Astrocyte of the spinal cord (primary cell): ENCODE results near the gene UNK.
A peak's percentile ranks its signal among the peaks of the same experiment; 100 is the strongest.
"Not testable (repeated sequence)": the region's sequence is repeated elsewhere in the genome, so short reads cannot be mapped to it uniquely, and the experiment has no call there.

ENCODE experiments used
- DNase-seq: peaks from one replicate; pipeline ENCODE4 v3.0.0; 2011; ENCODE audit warnings: low read depth, low spot score
- H3K4me3 ChIP-seq: 2 replicates; pipeline ENCODE4 v1.5.1; 2011; ENCODE audit warnings: low read depth, mild to moderate bottlenecking, low read length, moderate library complexity
- CTCF ChIP-seq: IDR thresholded peaks from 2 replicates; pipeline ENCODE4 v1.5.1; 2012; ENCODE audit warnings: low read depth, mild to moderate bottlenecking, low read length, inconsistent platforms
- in situ Hi-C: cut with HindIII; loops from 2 replicates; pipeline ENCODE4 v1.10.0; 2017; ENCODE audit warnings: low sequenced_read_pairs

The UNK gene

GRCh38 chr17:75759457-75759856 lies 25.1 kb upstream of the UNK start:
- in situ Hi-C loops = no loop called here
- no peak for DNase-seq
- no peak for TF ChIP-seq CTCF
- no peak overlapping the region for H3K4me3 ChIP-seq

- DNase-seq, in situ Hi-C loops, H3K4me3 ChIP-seq: not testable (repeated sequence)
These were observed 24.5 kb upstream of the UNK start for GRCh38 chr17:75759978-75760640.

- no peak for TF ChIP-seq CTCF
These were observed 21.9 kb upstream of the UNK start for GRCh38 chr17:75762513-75763268.

GRCh38 chr17:75763269-75763607 lies 21.4 kb upstream of the UNK start:
- no peak for DNase-seq
- in situ Hi-C loops = no loop called here
- no peak overlapping the region for H3K4me3 ChIP-seq

More at GRCh38 chr17:75762513-75763268, 21.9 kb upstream of the UNK start:
- H3K4me3 ChIP-seq = no peak overlapping the region
- DNase-seq = no peak
- in situ Hi-C loops = no loop called here

GRCh38 chr17:75763613-75764416 lies 20.8 kb upstream of the UNK start:
- no peak for DNase-seq
- in situ Hi-C loops = no loop called here

More at GRCh38 chr17:75763269-75763607, 21.4 kb upstream of the UNK start:
- TF ChIP-seq CTCF = no peak

GRCh38 chr17:75764417-75764710 lies 20.2 kb upstream of the UNK start:
- in situ Hi-C loops = no loop called here
- H3K4me3 ChIP-seq = peak overlapping the region; percentile 53
- DNase-seq = no peak
- no peak for TF ChIP-seq CTCF

More at GRCh38 chr17:75763613-75764416, 20.8 kb upstream of the UNK start:
- TF ChIP-seq CTCF = no peak
- H3K4me3 ChIP-seq = peak overlapping the region; percentile 53
